GM23248 (cell line): ENCODE results near the gene E2F1. TPM values are rescaled to one million over a fixed set of nuclear protein-coding genes. Genes with fewer than 3 reads are reported as not detected.

Experiments
- DNase-seq: peaks from one replicate; pipeline ENCODE4 v3.0.0-alpha.2; 2015
- H2AFZ ChIP-seq: fragments of 200-600 bp; sonication (generic); 2 replicates; pipeline ENCODE4 v1.6.1; 2016; ENCODE audit warnings: antibody characterized with exemption
- H3F3A ChIP-seq: fragments of 200-600 bp; sonication (generic); 2 replicates; pipeline ENCODE4 v1.6.1; 2016; ENCODE audit warnings: mild to moderate bottlenecking, antibody characterized with exemption, mixed run types; ENCODE audit not compliant: insufficient read depth
- H3K27ac ChIP-seq: fragments of 200-600 bp; sonication (generic); 2 replicates; pipeline ENCODE4 v1.5.1; 2016; ENCODE audit warnings: mild to moderate bottlenecking
- H3K27me3 ChIP-seq: fragments of 200-600 bp; sonication (generic); replicated peaks from 2 replicates; pipeline ENCODE4 v1.6.1; 2016; ENCODE audit warnings: mild to moderate bottlenecking; ENCODE audit not compliant: insufficient read depth
- H3K36me3 ChIP-seq: fragments of 200-600 bp; sonication (generic); 2 replicates; pipeline ENCODE4 v1.6.1; 2016; ENCODE audit warnings: low read depth, mild to moderate bottlenecking
- H3K4me1 ChIP-seq: fragments of 200-600 bp; sonication (generic); 2 replicates; pipeline ENCODE4 v1.6.1; 2016; ENCODE audit warnings: mild to moderate bottlenecking; ENCODE audit not compliant: insufficient read depth
- H3K4me2 ChIP-seq: fragments of 200-600 bp; sonication (generic); one replicate; pipeline ENCODE4 v1.6.1; 2016; ENCODE audit warnings: mild to moderate bottlenecking; ENCODE audit not compliant: unreplicated experiment
- H3K4me3 ChIP-seq: fragments of 200-600 bp; sonication (generic); 2 replicates; pipeline ENCODE4 v1.5.1; 2016; ENCODE audit warnings: mild to moderate bottlenecking
- H3K79me2 ChIP-seq: fragments of 200-600 bp; sonication (generic); 2 replicates; pipeline ENCODE4 v1.6.1; 2016; ENCODE audit warnings: mild to moderate bottlenecking; ENCODE audit not compliant: insufficient read depth
- H3K9ac ChIP-seq: fragments of 200-600 bp; sonication (generic); 2 replicates; pipeline ENCODE4 v1.6.1; 2016; ENCODE audit warnings: mild to moderate bottlenecking
- H3K9me2 ChIP-seq: fragments of 200-600 bp; sonication (generic); 2 replicates; pipeline ENCODE4 v1.6.1; 2016; ENCODE audit warnings: mixed run types, mild to moderate bottlenecking, moderate library complexity; ENCODE audit not compliant: insufficient read depth
- H3K9me3 ChIP-seq: fragments of 200-600 bp; sonication (generic); one replicate; pipeline ENCODE4 v1.6.1; 2017; ENCODE audit warnings: low read depth
- H4K20me1 ChIP-seq: fragments of 200-600 bp; sonication (generic); 2 replicates; pipeline ENCODE4 v1.6.0; 2016; ENCODE audit not compliant: insufficient read depth
- EZH2 ChIP-seq: fragments of 200-600 bp; sonication (generic); IDR thresholded peaks from 2 replicates; pipeline ENCODE4 v1.6.1; 2018; ENCODE audit warnings: antibody characterized with exemption, mild to moderate bottlenecking; ENCODE audit not compliant: insufficient read depth, poor library complexity, severe bottlenecking
- EZH2phosphoT487 ChIP-seq: fragments of 200-600 bp; sonication (generic); IDR thresholded peaks from 2 replicates; pipeline ENCODE4 v1.6.1; 2018; ENCODE audit warnings: antibody characterized with exemption, moderate library complexity, mild to moderate bottlenecking, low read depth; ENCODE audit not compliant: insufficient read depth
- WGBS, 2 experiments: methylation state at CpG; one replicate each; pipeline ENCODE4 v1.1.6; 2015 to 2017; ENCODE audit warnings: low lambda C conversion rate in 2 of 2, low coverage in 1 of 2; ENCODE audit errors: missing lambda C conversion rate in 2 of 2; 5-methylcytosine and 5-hydroxymethylcytosine counted together
- in situ Hi-C: fragments of 300-500 bp; cut with MboI; formaldehyde crosslinking; loops from 2 replicates; pipeline ENCODE4 v1.15.0; 2020
- polyA plus RNA-seq: library from polyadenylated mRNA; unstranded; fragments of >200 nt; fragmentation: Nextera tagmentation; extraction: Ambion mirVana; gene quantifications from 2 replicates; pipeline ENCODE4 v1.2.1, GENCODE V29; 2016
- total RNA-seq: library from RNA; depleted of rRNA; stranded (reverse); fragments of >200 nt; shearing (Covaris generic); gene quantifications from 2 replicates; pipeline ENCODE4 v1.2.3, GENCODE V29; 2014

E2F1 gene
- total and polyA plus RNA-seq, 2 experiments from 2014 or later, result 4.9 to 12.9 TPM

- no peak overlapping the region for H3K9ac ChIP-seq
- no peak overlapping the region for H3K4me2 ChIP-seq
- no peak overlapping the region for H2AFZ ChIP-seq
- TF ChIP-seq EZH2 (no peak), EZH2phosphoT487 (no peak)
- H3K27ac ChIP-seq, result no peak overlapping the region
- no peaks in the 10 kb centered on the region for H3K9me2 ChIP-seq
- no peaks in the 10 kb centered on the region for H3K4me1 ChIP-seq
- no peaks in the 10 kb centered on the region for H3K79me2 ChIP-seq
- in situ Hi-C loops, result no loop called here
- no peak overlapping the region for H3K4me3 ChIP-seq
- DNase-seq, result peak; percentile 40
- no peaks in the 10 kb centered on the region for H3K36me3 ChIP-seq
- no peaks in the 10 kb centered on the region for H3K9me3 ChIP-seq
- 85% methylated on average over 2 of the region's 2 CpGs; no CpG with 5 or more reads in 1 of the 2 experiments for WGBS, 2 experiments
- H3K27me3 ChIP-seq, result no peaks in the 10 kb centered on the region
- H4K20me1 ChIP-seq, result no peaks in the 10 kb centered on the region
- H3F3A ChIP-seq, result no peaks in the 10 kb centered on the region
Observed at GRCh38 chr20:33709398-33709797, 23.2 kb upstream of the E2F1 start.

DNA sequence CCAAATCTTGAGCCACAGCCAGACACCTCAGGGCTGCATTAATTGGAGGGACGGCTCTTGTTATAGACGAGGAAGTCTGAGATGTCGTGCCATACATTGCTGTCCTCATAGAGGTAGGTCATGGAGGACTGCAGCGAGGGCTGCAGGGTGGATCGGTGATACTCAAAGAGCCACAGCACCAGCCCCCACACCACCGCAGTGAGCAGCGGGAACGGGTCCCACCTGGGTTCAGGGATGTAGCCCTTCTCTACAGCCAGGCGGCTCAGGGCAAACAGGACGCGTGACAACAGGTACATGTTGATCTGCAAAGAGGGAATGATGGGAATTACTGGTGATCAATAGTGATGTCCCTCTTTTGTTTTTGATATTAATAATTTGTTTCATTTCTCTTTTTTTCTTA is 21.5 kb upstream of the E2F1 start:
- Histone ChIP-seq H3K79me2 (no peaks in the 10 kb centered on the region), H3K9me3 (no peaks in the 10 kb centered on the region), H3K4me3 (no peak overlapping the region), H4K20me1 (no peaks in the 10 kb centered on the region), H3F3A (no peaks in the 10 kb centered on the region), H3K27me3 (no peaks in the 10 kb centered on the region), H3K4me2 (no peak overlapping the region), H3K9ac (no peak overlapping the region), H3K27ac (no peak overlapping the region), H3K36me3 (no peaks in the 10 kb centered on the region), H2AFZ (no peak overlapping the region), H3K9me2 (no peaks in the 10 kb centered on the region), H3K4me1 (no peaks in the 10 kb centered on the region)
- WGBS, 2 experiments, result 89% methylated on average over 11 of the region's 11 CpGs
- TF ChIP-seq EZH2phosphoT487 (no peak), EZH2 (no peak)
- no peak for DNase-seq
- in situ Hi-C loops, result no loop called here

- 91 to 92% methylated on average over 11 of the region's 11 CpGs for WGBS, 2 experiments
- Histone ChIP-seq H3K36me3 (no peaks in the 10 kb centered on the region), H3K79me2 (no peaks in the 10 kb centered on the region), H3K4me1 (no peaks in the 10 kb centered on the region), H2AFZ (no peak overlapping the region), H3K27me3 (no peaks in the 10 kb centered on the region), H3K9ac (no peak overlapping the region), H3K4me3 (no peak overlapping the region), H3F3A (no peaks in the 10 kb centered on the region), H3K4me2 (no peak overlapping the region), H4K20me1 (no peaks in the 10 kb centered on the region), H3K9me2 (no peaks in the 10 kb centered on the region), H3K9me3 (no peaks in the 10 kb centered on the region), H3K27ac (no peak overlapping the region)
- in situ Hi-C loops, result no loop called here
- peak; percentile 20 for DNase-seq
- no peak for TF ChIP-seq EZH2
- TF ChIP-seq EZH2phosphoT487, result no peak
Observed at GRCh38 chr20:33704197-33704924, 18.2 kb upstream of the E2F1 start.

GRCh38 chr20:33703498-33704137 is 17.4 kb upstream of the E2F1 start:
- Histone ChIP-seq H3K27me3 (no peaks in the 10 kb centered on the region), H3K9me2 (no peaks in the 10 kb centered on the region), H3K9ac (no peak overlapping the region), H2AFZ (no peak overlapping the region), H3K4me1 (no peaks in the 10 kb centered on the region), H3K4me3 (no peak overlapping the region), H3K79me2 (no peaks in the 10 kb centered on the region), H3K9me3 (no peaks in the 10 kb centered on the region), H4K20me1 (no peaks in the 10 kb centered on the region), H3K27ac (no peak overlapping the region), H3K36me3 (no peaks in the 10 kb centered on the region), H3K4me2 (no peak overlapping the region), H3F3A (no peaks in the 10 kb centered on the region)
- 84 to 87% methylated on average over 8 of the region's 8 CpGs for WGBS, 2 experiments
- in situ Hi-C loops, result no loop called here
- DNase-seq, result no peak
- no peak for TF ChIP-seq EZH2phosphoT487
- TF ChIP-seq EZH2, result no peak

- H3K27me3 ChIP-seq, result no peaks in the 10 kb centered on the region
- TF ChIP-seq EZH2phosphoT487 (no peak), EZH2 (no peak)
- no peaks in the 10 kb centered on the region for H4K20me1 ChIP-seq
- H3K36me3 ChIP-seq, result no peaks in the 10 kb centered on the region
- no peaks in the 10 kb centered on the region for H3K4me1 ChIP-seq
- no peaks in the 10 kb centered on the region; the same call in 1 of the 2 replicates for H3F3A ChIP-seq
- no peak overlapping the region for H3K27ac ChIP-seq
- H3K4me2 ChIP-seq, result no peak overlapping the region
- H3K9me3 ChIP-seq, result no peaks in the 10 kb centered on the region
- no peak overlapping the region for H3K9ac ChIP-seq
- H3K9me2 ChIP-seq, result no peaks in the 10 kb centered on the region
- no peak for DNase-seq
- WGBS, 2 experiments, result 51 to 55% methylated on average over 3 to 5 of the region's 5 CpGs
- no peak overlapping the region for H3K4me3 ChIP-seq
- no peak overlapping the region for H2AFZ ChIP-seq
- in situ Hi-C loops, result no loop called here
- no peaks in the 10 kb centered on the region for H3K79me2 ChIP-seq
Observed at GRCh38 chr20:33702861-33703260, 16.7 kb upstream of the E2F1 start.
